ENCODE results near the gene MLLT3. TPM values are rescaled to one million over a fixed set of nuclear protein-coding genes. Genes with fewer than 3 reads are reported as not detected.

MLLT3 gene
- total RNA-seq, 2 experiments from 2014 or later: 53.4 to 57.5 TPM

- H3K27ac Mint-ChIP-seq: no peak overlapping the region
- H3K36me3 Mint-ChIP-seq (ENCODE audit: low read depth): peaks cover 65% of the 10 kb centered on the region
These were observed 264.1 kb downstream of the MLLT3 start for GRCh38 chr9:20358207-20358606.

GRCh38 chr9:20357037-20357432 is 265.3 kb downstream of the MLLT3 start:
- POLR2A ChIA-PET: interaction anchor here (3.1 kb wide), 1 partner anchor 266 kb away, joined by 19 read pairs; the partner anchor contains the start of gene MLLT3
- Mint-ChIP-seq H3K36me3 (ENCODE audit: low read depth) (peaks cover 65% of the 10 kb centered on the region), H3K27ac (no peak overlapping the region), H3K4me3 (no peak overlapping the region), H3K4me1 (peaks cover 70% of the 10 kb centered on the region), H3K27me3 (no peaks in the 10 kb centered on the region), H3K9me3 (no peaks in the 10 kb centered on the region)
- no peak for DNase-seq
- CTCF ChIA-PET: interaction anchor here (0.6 to 2.8 kb wide), 4 partner anchors 266 to 586 kb away, joined by 3 to 10 read pairs (median 4); partner anchors contain the start of gene MLLT3

More at GRCh38 chr9:20358207-20358606, 264.1 kb downstream of the MLLT3 start:
- Mint-ChIP-seq H3K27me3 (no peaks in the 10 kb centered on the region), H3K4me1 (peaks cover 78% of the 10 kb centered on the region), H3K9me3 (no peaks in the 10 kb centered on the region), H3K4me3 (no peak overlapping the region)
- CTCF ChIA-PET: interaction anchor here (1.1 to 2.8 kb wide), 3 partner anchors 36 to 583 kb away, joined by 3 to 10 read pairs (median 5); no protein-coding TSS in a partner anchor
- POLR2A ChIA-PET: interaction anchor here (3.1 kb wide), 1 partner anchor 264 kb away, joined by 19 read pairs; the partner anchor contains the start of gene MLLT3
- DNase-seq: no peak

- no peak overlapping the region for H3K27ac Mint-ChIP-seq
- H3K4me3 Mint-ChIP-seq: no peak overlapping the region
- peaks cover 65% of the 10 kb centered on the region for H3K36me3 Mint-ChIP-seq (ENCODE audit: low read depth)
- no peaks in the 10 kb centered on the region for H3K9me3 Mint-ChIP-seq
- H3K4me1 Mint-ChIP-seq: peaks cover 65% of the 10 kb centered on the region
- CTCF ChIA-PET: interaction anchor here (0.6 to 2.8 kb wide), 5 partner anchors 266 to 586 kb away, joined by 3 to 10 read pairs (median 5); partner anchors contain the start of gene MLLT3
- peak; percentile 51 for DNase-seq
- POLR2A ChIA-PET: interaction anchor here (2.5 to 3.1 kb wide), 2 partner anchors 266 kb away, joined by 9 to 19 read pairs; partner anchors contain the start of gene MLLT3
- no peaks in the 10 kb centered on the region for H3K27me3 Mint-ChIP-seq
These were observed 265.8 kb downstream of the MLLT3 start for GRCh38 chr9:20356403-20357036.

- Mint-ChIP-seq H3K27ac (no peak overlapping the region), H3K9me3 (no peaks in the 10 kb centered on the region), H3K27me3 (no peaks in the 10 kb centered on the region), H3K4me1 (peaks cover 52% of the 10 kb centered on the region), H3K36me3 (ENCODE audit: low read depth) (peaks cover 61% of the 10 kb centered on the region), H3K4me3 (no peak overlapping the region)
- no peak for DNase-seq
- ChIA-PET POLR2A (interaction anchor here (0.9 to 2.5 kb wide), 2 partner anchors 267 to 312 kb away, joined by 3 to 9 read pairs; partner anchors contain the start of gene MLLT3), CTCF (interaction anchor here (0.7 to 1.7 kb wide), 7 partner anchors 13 to 586 kb away, joined by 3 to 6 read pairs (median 4); partner anchors contain the start of gene MLLT3)
These were observed 267.3 kb downstream of the MLLT3 start for GRCh38 chr9:20355022-20355421.

GRCh38 chr9:20353931-20354652 is 268.2 kb downstream of the MLLT3 start:
- Mint-ChIP-seq H3K9me3 (no peaks in the 10 kb centered on the region), H3K4me3 (no peak overlapping the region), H3K27me3 (no peaks in the 10 kb centered on the region), H3K27ac (no peak overlapping the region), H3K4me1 (peaks cover 50% of the 10 kb centered on the region), H3K36me3 (ENCODE audit: low read depth) (peaks cover 58% of the 10 kb centered on the region)
- DNase-seq: no peak
- ChIA-PET CTCF (interaction anchor here (0.7 to 1.2 kb wide), 2 partner anchors 48 to 407 kb away, joined by 4 to 5 read pairs; no protein-coding TSS in a partner anchor), POLR2A (interaction anchor here (2.5 kb wide), 1 partner anchor 268 kb away, joined by 9 read pairs; the partner anchor contains the start of gene MLLT3)

- Mint-ChIP-seq H3K27ac (no peak overlapping the region), H3K4me1 (peaks cover 47% of the 10 kb centered on the region), H3K9me3 (no peaks in the 10 kb centered on the region), H3K36me3 (ENCODE audit: low read depth) (peaks cover 58% of the 10 kb centered on the region), H3K4me3 (no peak overlapping the region), H3K27me3 (no peaks in the 10 kb centered on the region)
- no peak for DNase-seq
- POLR2A ChIA-PET: no interaction called here
- CTCF ChIA-PET: no interaction called here
These were observed 268.8 kb downstream of the MLLT3 start for GRCh38 chr9:20353524-20353923.

- Mint-ChIP-seq H3K27ac (no peak overlapping the region), H3K4me3 (no peak overlapping the region), H3K36me3 (ENCODE audit: low read depth) (peaks cover 61% of the 10 kb centered on the region), H3K9me3 (no peaks in the 10 kb centered on the region), H3K4me1 (peaks cover 39% of the 10 kb centered on the region), H3K27me3 (no peaks in the 10 kb centered on the region)
- POLR2A ChIA-PET: no interaction called here
- CTCF ChIA-PET: interaction anchor here (0.6 to 1.2 kb wide), 4 partner anchors 70 to 610 kb away, joined by 3 to 5 read pairs (median 4); no protein-coding TSS in a partner anchor
- no peak for DNase-seq
These were observed 269.7 kb downstream of the MLLT3 start for GRCh38 chr9:20352591-20352990.

GRCh38 chr9:20351715-20352114 is 270.6 kb downstream of the MLLT3 start:
- peaks cover 58% of the 10 kb centered on the region for H3K36me3 Mint-ChIP-seq (ENCODE audit: low read depth)
- peaks cover 30% of the 10 kb centered on the region for H3K4me1 Mint-ChIP-seq
- DNase-seq: no peak
- no peaks in the 10 kb centered on the region for H3K9me3 Mint-ChIP-seq
- no peak overlapping the region for H3K27ac Mint-ChIP-seq
- CTCF ChIA-PET: no interaction called here
- POLR2A ChIA-PET: no interaction called here
- no peaks in the 10 kb centered on the region for H3K27me3 Mint-ChIP-seq
- H3K4me3 Mint-ChIP-seq: no peak overlapping the region

- Mint-ChIP-seq H3K4me1 (peaks cover 12% of the 10 kb centered on the region), H3K27ac (no peak overlapping the region), H3K27me3 (no peaks in the 10 kb centered on the region), H3K4me3 (no peak overlapping the region), H3K9me3 (no peaks in the 10 kb centered on the region), H3K36me3 (ENCODE audit: low read depth) (peaks cover 76% of the 10 kb centered on the region)
- POLR2A ChIA-PET: interaction anchor here (0.8 kb wide), 1 partner anchor 69 kb away, joined by 3 read pairs; no protein-coding TSS in a partner anchor
- CTCF ChIA-PET: no interaction called here
- DNase-seq: no peak
These were observed 272.7 kb downstream of the MLLT3 start for GRCh38 chr9:20349568-20349967.

- Mint-ChIP-seq H3K27ac (no peak overlapping the region), H3K27me3 (no peaks in the 10 kb centered on the region), H3K9me3 (no peaks in the 10 kb centered on the region), H3K4me1 (peaks cover 2% of the 10 kb centered on the region), H3K36me3 (ENCODE audit: low read depth) (peaks cover 33% of the 10 kb centered on the region), H3K4me3 (no peak overlapping the region)
- DNase-seq: no peak
- POLR2A ChIA-PET: no interaction called here
- CTCF ChIA-PET: no interaction called here
These were observed 279.0 kb downstream of the MLLT3 start for GRCh38 chr9:20343325-20343724.

- H3K27me3 Mint-ChIP-seq: no peaks in the 10 kb centered on the region
- ChIA-PET POLR2A (no interaction called here), CTCF (interaction anchor here (1.2 kb wide), 1 partner anchor 19 kb away, joined by 3 read pairs; no protein-coding TSS in a partner anchor)
- peaks cover 17% of the 10 kb centered on the region for H3K36me3 Mint-ChIP-seq (ENCODE audit: low read depth)
- no peaks in the 10 kb centered on the region for H3K9me3 Mint-ChIP-seq
- peaks cover 15% of the 10 kb centered on the region for H3K4me1 Mint-ChIP-seq
- H3K27ac Mint-ChIP-seq: no peak overlapping the region
- no peak overlapping the region for H3K4me3 Mint-ChIP-seq
- DNase-seq: no peak
These were observed 281.8 kb downstream of the MLLT3 start for GRCh38 chr9:20340511-20340861.

GRCh38 chr9:20335668-20336332 is 286.5 kb downstream of the MLLT3 start:
- Mint-ChIP-seq H3K36me3 (ENCODE audit: low read depth) (peaks cover 5% of the 10 kb centered on the region), H3K27ac (no peak overlapping the region), H3K27me3 (no peaks in the 10 kb centered on the region), H3K9me3 (peaks cover 4% of the 10 kb centered on the region), H3K4me3 (no peak overlapping the region), H3K4me1 (peaks cover 34% of the 10 kb centered on the region)
- no peak for DNase-seq
- CTCF ChIA-PET: no interaction called here
- POLR2A ChIA-PET: interaction anchor here (3.2 kb wide), 1 partner anchor 14 kb away, joined by 14 read pairs; no protein-coding TSS in a partner anchor

Data from activated CD4-positive, alpha-beta memory T cell treated with anti-CD3 and anti-CD28 coated beads, Interleukin-2, amount 10 ng/mL, durations not matched to agents 7 days and 5 days (primary cell).